ENCODE results near the gene ATXN1.
"Not testable (repeated sequence)": the region's sequence is repeated elsewhere in the genome, so short reads cannot be mapped to it uniquely, and the experiment has no call there.

The ATXN1 gene

DNA sequence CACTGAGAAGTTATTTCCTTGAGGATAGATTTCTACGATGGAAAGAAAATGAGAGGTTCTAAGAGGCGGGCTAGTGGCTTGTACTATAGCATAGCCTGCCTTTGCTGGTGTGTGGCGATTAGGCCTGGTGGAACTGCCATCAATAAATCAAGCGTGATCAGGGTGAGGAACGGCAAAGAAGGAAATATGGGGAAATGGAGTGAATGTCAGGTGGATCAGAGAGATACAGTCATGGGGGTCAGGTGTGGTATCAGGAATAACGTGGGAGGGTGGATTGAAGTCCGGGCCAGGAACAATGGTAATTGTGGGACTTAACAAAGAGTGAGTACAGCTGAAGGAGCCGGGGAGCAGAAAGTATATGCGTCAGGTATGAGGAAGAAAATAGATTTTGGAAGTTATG, 500.7 kb downstream of the ATXN1 start:
- not testable (repeated sequence) for DNase-seq

DNA sequence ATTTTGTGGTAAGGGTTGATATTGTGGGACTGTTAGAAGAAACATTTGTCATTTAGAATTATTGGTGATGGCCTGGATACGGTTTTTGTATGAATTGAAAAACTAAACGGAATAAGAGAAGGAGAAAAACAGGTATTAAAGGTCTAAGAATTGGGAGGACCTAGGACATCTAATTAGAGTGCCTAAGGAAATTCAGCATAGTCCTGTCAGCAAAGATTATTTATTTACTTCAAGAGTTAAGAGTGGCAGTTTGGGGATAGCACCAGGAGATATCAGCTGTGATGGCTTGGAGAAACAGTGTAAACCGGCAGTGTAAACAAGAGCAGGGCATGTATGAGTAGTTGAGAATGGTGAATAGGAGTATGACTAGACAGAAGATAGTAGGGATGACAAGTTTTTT, 501.7 kb downstream of the ATXN1 start:
- not testable (repeated sequence) for DNase-seq

DNA sequence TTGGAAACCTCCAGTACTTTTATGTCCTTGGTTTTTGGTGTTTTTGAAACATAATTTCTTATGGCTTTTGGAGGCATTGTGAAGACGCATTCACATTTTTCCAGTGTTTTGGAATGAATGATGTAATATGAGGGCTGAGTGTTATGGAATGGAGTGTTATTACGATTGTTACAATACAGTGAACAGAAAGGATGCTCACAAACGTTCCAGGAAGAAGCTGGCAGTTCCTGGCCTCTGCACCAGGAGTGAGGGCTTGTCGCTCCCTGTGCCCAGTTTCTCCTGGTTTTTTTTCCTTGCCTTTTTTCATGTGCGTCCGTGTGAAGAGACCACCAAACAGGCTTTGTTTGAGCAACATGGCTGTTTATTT, 502.6 kb downstream of the ATXN1 start:
- no peak for DNase-seq

DNA sequence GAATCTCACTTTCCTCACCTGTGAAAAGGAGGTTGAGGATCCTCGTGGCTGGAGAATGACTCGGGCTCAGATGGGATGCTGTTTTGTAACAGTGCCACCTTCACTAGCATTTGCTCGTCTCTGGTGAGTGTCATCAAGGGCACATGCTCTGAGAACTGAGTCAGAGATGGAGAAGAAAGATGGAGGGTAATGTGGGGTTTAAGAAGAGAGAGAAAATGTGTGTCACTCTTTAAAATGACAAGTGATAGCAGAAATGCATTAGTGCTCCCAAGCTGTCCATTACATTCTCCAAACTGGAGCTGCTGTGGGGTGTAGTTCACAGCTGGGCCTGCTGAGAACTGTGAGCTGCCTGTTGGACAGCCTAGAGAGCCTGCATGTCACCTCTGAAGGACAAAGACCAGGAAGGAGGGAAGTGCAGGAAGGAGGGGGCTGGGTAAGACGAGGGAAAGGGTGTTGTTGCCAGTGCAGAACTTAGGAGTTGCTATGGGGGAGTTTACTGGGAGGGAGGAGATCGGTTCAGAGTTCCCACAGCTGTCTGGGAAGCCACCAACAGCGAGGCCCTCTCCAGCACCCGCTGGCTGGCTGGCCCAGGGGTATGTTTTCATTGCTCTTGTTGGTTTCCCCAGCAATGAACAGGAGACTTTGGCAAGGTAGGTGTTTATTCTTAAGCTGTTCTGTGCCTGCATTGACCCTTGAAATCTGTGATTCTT, 503.1 kb downstream of the ATXN1 start:
- DNase-seq, result peak; percentile 48

DNA sequence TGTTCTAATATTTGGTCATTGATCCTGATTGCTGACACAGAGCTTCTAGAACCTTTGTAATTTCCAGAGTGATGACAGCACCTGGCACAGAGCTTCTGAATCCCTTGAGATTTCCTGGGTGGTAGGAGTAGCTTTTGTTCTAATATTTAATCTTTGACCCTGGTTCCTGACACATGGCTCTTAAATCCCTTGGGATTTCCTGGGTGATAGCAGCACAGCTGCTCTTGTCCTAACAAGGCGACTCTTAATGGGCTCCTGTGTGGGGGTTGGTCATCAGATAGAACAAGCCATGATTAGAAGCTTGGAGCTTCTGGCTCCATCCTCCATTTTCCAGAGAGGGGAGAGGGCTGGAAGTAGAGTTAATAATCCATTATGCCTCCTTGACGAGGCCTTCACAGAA, 504.5 kb downstream of the ATXN1 start:
- DNase-seq, result no peak

DNA sequence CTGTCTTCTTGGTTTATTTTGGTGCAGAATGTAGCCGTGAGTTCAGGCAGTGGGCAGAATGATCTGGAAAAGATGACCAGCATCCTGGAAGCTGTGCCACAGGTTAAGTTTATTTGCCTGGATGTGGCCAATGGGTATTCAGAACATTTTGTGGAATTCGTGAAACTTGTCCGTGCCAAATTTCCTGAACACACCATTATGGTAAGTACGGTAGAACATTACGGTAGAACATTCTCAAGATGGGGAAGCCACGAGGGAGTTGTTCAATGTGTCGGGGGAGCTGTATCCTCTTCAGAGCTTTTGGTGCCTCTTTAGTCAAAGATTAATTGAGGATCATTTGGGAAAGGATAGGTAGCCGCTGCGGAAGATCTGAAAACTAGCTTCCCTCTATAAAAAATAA, 506.7 kb downstream of the ATXN1 start:
- no peak for DNase-seq

DNA sequence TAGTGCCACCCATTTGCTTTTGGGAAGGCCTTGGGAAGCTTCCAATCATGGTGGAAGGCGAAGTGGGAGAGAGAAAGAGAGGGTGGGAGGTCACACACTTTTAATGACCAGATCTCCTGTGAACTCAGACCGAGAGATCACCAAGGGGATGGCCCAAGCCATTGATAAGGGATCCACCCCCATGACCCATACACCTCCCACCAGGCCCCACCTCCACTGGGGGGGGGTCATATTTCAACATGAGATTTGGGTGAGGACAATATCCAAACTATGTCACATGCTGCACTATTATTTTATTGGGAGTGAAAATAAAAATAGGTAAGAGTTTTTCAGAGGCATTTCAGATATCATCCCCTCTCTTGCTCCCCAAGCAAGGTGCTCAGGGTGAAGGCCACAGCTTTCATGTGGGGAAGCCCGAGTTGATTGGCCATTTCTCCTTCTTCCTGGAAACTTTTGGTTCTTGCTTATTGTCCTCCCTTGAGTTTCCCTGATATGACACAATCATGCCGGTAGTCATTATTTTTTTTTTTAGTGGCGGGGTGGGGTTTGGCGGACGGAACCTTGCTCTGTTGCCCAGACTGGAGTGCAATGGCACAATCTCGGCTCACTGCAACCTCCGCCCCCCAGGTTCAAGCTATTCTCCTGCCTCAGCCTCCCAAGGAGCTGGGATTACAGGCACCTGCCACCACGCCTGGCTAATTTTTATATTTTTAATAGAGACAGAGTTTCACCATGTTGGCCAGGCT, 507.7 kb downstream of the ATXN1 start:
- DNase-seq, result no peak

DNA sequence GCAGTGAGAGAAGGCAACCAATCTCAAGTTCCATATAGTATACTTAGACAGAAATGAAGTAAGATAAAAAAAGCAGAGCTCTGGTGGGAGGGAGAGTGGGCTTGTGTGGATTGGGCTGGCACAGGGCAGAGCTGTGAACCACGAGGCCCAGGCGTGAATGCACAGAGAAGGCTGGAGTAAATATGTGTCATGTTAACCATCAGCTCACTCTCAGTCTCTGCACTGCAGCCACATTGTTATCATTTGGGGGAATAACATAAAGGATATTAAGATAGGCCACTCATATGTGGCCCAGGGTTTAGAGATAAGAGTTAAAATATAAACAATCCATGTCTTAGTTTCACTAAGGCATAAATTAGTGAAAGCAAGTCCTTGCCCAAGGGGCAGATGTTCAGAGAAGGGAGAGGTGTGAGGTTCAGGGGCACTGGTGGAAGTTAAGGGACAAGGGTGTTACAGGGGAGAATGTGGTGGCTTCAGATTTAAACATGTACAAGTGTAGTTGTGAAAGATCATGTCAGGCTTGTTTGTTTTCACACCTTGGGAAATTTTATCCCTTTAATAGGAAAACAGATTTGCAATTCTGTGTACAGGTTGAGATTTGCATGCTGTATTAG, 508.5 kb downstream of the ATXN1 start:
- no peak for DNase-seq

DNA sequence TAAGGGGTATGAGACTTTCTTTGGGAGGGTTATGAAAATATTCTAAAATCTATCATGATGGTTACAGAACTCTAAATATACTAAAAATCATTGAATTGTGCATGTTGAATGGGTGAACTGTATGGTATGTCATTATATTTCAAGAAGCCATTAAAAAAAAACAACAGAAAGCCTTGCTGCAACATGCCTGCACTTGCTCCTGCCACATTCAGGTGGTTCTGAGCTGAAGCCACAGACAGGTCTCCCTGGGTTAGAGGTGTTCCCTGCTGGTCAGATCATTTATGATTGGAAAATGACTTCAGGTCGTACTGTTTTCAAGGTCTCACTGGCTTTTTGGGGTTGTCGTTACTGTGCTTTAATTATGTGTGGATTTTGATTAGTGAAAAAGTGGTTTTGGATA, 509.6 kb downstream of the ATXN1 start:
- DNase-seq, result no peak

DNA sequence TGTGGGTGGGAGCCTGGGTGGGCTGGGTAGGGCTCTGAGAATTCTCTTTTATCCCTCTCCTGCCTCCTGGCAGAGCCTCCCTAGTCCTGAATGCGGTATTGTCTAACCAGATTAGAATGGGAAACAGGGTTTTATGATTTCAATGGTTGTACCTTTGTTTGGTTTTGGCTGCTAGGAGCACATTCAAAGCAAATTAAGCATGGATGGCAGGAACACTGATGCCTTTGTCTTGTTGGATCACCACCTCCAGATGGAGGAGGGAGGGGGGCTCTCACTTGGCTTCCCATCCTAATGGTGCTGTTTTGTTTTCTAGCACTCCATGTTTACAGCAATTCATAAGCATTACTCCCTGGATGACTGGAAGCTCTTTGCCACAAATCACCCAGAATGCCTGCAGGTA, 511.3 kb downstream of the ATXN1 start:
- no peak for DNase-seq
